EH (cell line): Measurements from ENCODE around the gene HLA-F.

Experiments used
- DNase-seq: peaks from one replicate; pipeline ENCODE4 v3.0.0-alpha.2; 2015; ENCODE audit warnings: low read depth

HLA-F gene

GRCh38 chr6:29744131-29744530 lies 20.9 kb downstream of the HLA-F start:
- no peak for DNase-seq

- no peak for DNase-seq
Observed at GRCh38 chr6:29744621-29745020, 21.4 kb downstream of the HLA-F start.

GRCh38 chr6:29745386-29745785 lies 22.2 kb downstream of the HLA-F start:
- no peak for DNase-seq

- no peak for DNase-seq
Observed at GRCh38 chr6:29745855-29746449, 22.7 kb downstream of the HLA-F start.

GRCh38 chr6:29746846-29747687 lies 23.8 kb downstream of the HLA-F start:
- no peak for DNase-seq

GRCh38 chr6:29747688-29748250 lies 24.5 kb downstream of the HLA-F start:
- DNase-seq: no peak

- peak; percentile 87 for DNase-seq
Observed at GRCh38 chr6:29748391-29749307, 25.4 kb downstream of the HLA-F start.

GRCh38 chr6:29749308-29749662 lies 26.1 kb downstream of the HLA-F start:
- no peak for DNase-seq

- DNase-seq: no peak
Observed at GRCh38 chr6:29749668-29750067, 26.4 kb downstream of the HLA-F start.

GRCh38 chr6:29750709-29751108 lies 27.5 kb downstream of the HLA-F start:
- no peak for DNase-seq

- DNase-seq: no peak
Observed at GRCh38 chr6:29751480-29751879, 28.2 kb downstream of the HLA-F start.

GRCh38 chr6:29752451-29753308 lies 29.4 kb downstream of the HLA-F start:
- DNase-seq: peak; percentile 93

GRCh38 chr6:29753309-29753644 lies 30.0 kb downstream of the HLA-F start:
- DNase-seq: no peak

- no peak for DNase-seq
Observed at GRCh38 chr6:29755295-29755871, 32.1 kb downstream of the HLA-F start.

- DNase-seq: no peak
Observed at GRCh38 chr6:29757282-29757681, 34.0 kb downstream of the HLA-F start.

- DNase-seq: no peak
Observed at GRCh38 chr6:29757701-29758293, 34.6 kb downstream of the HLA-F start.

- DNase-seq: no peak
Observed at GRCh38 chr6:29758761-29759160, 35.5 kb downstream of the HLA-F start.

GRCh38 chr6:29759457-29759856 lies 36.2 kb downstream of the HLA-F start:
- no peak for DNase-seq

GRCh38 chr6:29760328-29760727 lies 37.1 kb downstream of the HLA-F start:
- DNase-seq: peak; percentile 37

- DNase-seq: no peak
Observed at GRCh38 chr6:29762051-29762450, 38.8 kb downstream of the HLA-F start.

- no peak for DNase-seq
Observed at GRCh38 chr6:29762781-29763214, 39.6 kb downstream of the HLA-F start.
